Activated CD4-positive, alpha-beta T cell treated with anti-CD3 and anti-CD28 coated beads for 36 hours (primary cell): ENCODE data around the gene LTB. TPM values are rescaled to one million over a fixed set of nuclear protein-coding genes. Genes with fewer than 3 reads are reported as not detected.

Experiments used
- ATAC-seq: fragments of 200-7000 bp; cut with Tn5 transposase; one replicate; pipeline ENCODE4 v1.10.0; 2021; ENCODE audit warnings: mild to moderate bottlenecking, moderate library complexity
- CTCF ChIA-PET: fragments of 350-600 bp; sonication (Branson Sonifier 250); formaldehyde crosslinking; loops from one replicate; lab custom pipeline; 2021; ENCODE audit warnings: antibody characterized with exemption; lab: Charles Lee
- POLR2A ChIA-PET: fragments of 350-600 bp; sonication (Branson Sonifier 250); formaldehyde crosslinking; loops from one replicate; lab custom pipeline; 2021; ENCODE audit warnings: antibody characterized with exemption, inconsistent platforms; lab: Charles Lee
- DNase-seq: peaks from one replicate; pipeline ENCODE4 v3.0.0-alpha.2; 2020
- H3K27ac Mint-ChIP-seq: one replicate; pipeline ENCODE4 v1.8.0; 2021; ENCODE audit warnings: mixed read lengths
- H3K27me3 Mint-ChIP-seq: one replicate; pipeline ENCODE4 v1.8.0; 2021; ENCODE audit warnings: mixed read lengths
- H3K36me3 Mint-ChIP-seq: one replicate; pipeline ENCODE4 v1.8.0; 2021; ENCODE audit warnings: low read depth, mixed read lengths
- H3K4me1 Mint-ChIP-seq: one replicate; pipeline ENCODE4 v1.8.0; 2021; ENCODE audit warnings: mixed read lengths
- H3K4me3 Mint-ChIP-seq: one replicate; pipeline ENCODE4 v1.8.0; 2021; ENCODE audit warnings: mild to moderate bottlenecking, moderate library complexity, mixed read lengths
- H3K9me3 Mint-ChIP-seq: one replicate; pipeline ENCODE4 v1.8.0; 2021; ENCODE audit warnings: low read depth, mixed read lengths
- intact Hi-C, 2 experiments: fragments of 100-400 bp; cut with DNase I in 1 of 2; cut with micrococcal nuclease in 1 of 2; formaldehyde crosslinking; loops; one replicate each; pipeline versions ENCODE4 v1.14.2 to v1.15.1; 2022 to 2024; cut with DNase I, micrococcal nuclease
- total RNA-seq, 2 experiments: library from RNA; stranded (reverse); gene quantifications; one replicate each; pipeline ENCODE4 v1.2.3, GENCODE V29; 2021

Gene LTB
- total RNA-seq, 2 experiments from 2014 or later: 44.9 to 73.3 TPM

GRCh38 chr6:31576897-31577578 is 5.2 kb downstream of the LTB start:
- ChIA-PET POLR2A (interaction anchor here (0.9 to 4.9 kb wide), 4 partner anchors 9 to 26 kb away, joined by 3 to 43 read pairs (median 18); partner anchors contain the start of gene LST1), CTCF (interaction anchor here (0.9 to 28.5 kb wide), 7 partner anchors 0 to 84 kb away, joined by 3 to 873 read pairs (median 50); partner anchors contain the start of genes ATP6V1G2, LST1, LTA and LTB)
- H3K27ac Mint-ChIP-seq: peak overlapping the region; percentile 98
- peak overlapping the region; percentile 97 for H3K4me3 Mint-ChIP-seq
- peaks cover 63% of the 10 kb centered on the region for H3K36me3 Mint-ChIP-seq
- H3K4me1 Mint-ChIP-seq: peaks cover 63% of the 10 kb centered on the region
- intact Hi-C loops: loop anchor here in 1 of 2 experiments (5.0 to 10.0 kb wide), 3 partner anchors 245 to 1232 kb away; partner anchors contain the start of gene RPP21
- H3K9me3 Mint-ChIP-seq: no peaks in the 10 kb centered on the region
- no peak for ATAC-seq
- H3K27me3 Mint-ChIP-seq: no peaks in the 10 kb centered on the region
- peak; percentile 73 for DNase-seq

GRCh38 chr6:31575952-31576685 is 6.1 kb downstream of the LTB start:
- Mint-ChIP-seq H3K27me3 (no peaks in the 10 kb centered on the region), H3K27ac (peak overlapping the region; percentile 98), H3K4me1 (peaks cover 69% of the 10 kb centered on the region), H3K4me3 (peak overlapping the region; percentile 97), H3K36me3 (peaks cover 60% of the 10 kb centered on the region), H3K9me3 (no peaks in the 10 kb centered on the region)
- no peak for DNase-seq
- ATAC-seq: no peak
- intact Hi-C loops: loop anchor here (1.0 to 10.0 kb wide), 6 partner anchors 16 to 1231 kb away; partner anchors contain the start of genes PRRC2A (in 1 of the 2) and RPP21 (in 1 of the 2)
- POLR2A ChIA-PET: interaction anchor here (0.9 to 4.9 kb wide), 14 partner anchors 10 to 287 kb away, joined by 3 to 43 read pairs (median 8); partner anchors contain the start of genes DDX39B, LST1, NCR3 and NEU1
- CTCF ChIA-PET: interaction anchor here (0.7 to 28.5 kb wide), 9 partner anchors 1 to 115 kb away, joined by 3 to 873 read pairs (median 4); partner anchors contain the start of genes ATP6V1G2, DDX39B, LST1 and LTA

GRCh38 chr6:31575335-31575901 is 6.8 kb downstream of the LTB start, which contains the start of gene TNF:
TSS of gene TNF (plus strand) at chr6:31575565. CDS start at chr6:31575742, 177 bp downstream.
- peaks cover 55% of the 10 kb centered on the region for H3K36me3 Mint-ChIP-seq

GRCh38 chr6:31574106-31575061 is 7.8 kb downstream of the LTB start:
- ChIA-PET CTCF (interaction anchor here (0.6 to 28.5 kb wide), 13 partner anchors 10 to 619 kb away, joined by 3 to 873 read pairs (median 4); partner anchors contain the start of genes ATP6V1G2, BAG6, DDX39B and LST1), POLR2A (interaction anchor here (0.5 to 4.9 kb wide), 28 partner anchors 8 to 1723 kb away, joined by 3 to 43 read pairs (median 4); partner anchors contain the start of genes ATP6V1G2, BRD2, DDX39B and HSPA1B)
- Mint-ChIP-seq H3K27ac (peak overlapping the region; percentile 98), H3K4me1 (peaks cover 74% of the 10 kb centered on the region), H3K9me3 (no peaks in the 10 kb centered on the region), H3K4me3 (peak overlapping the region; percentile 97), H3K36me3 (peaks cover 52% of the 10 kb centered on the region), H3K27me3 (no peaks in the 10 kb centered on the region)
- ATAC-seq: peak; percentile 0
- intact Hi-C loops: loop anchor here (1.0 to 10.0 kb wide), 9 partner anchors 14 to 1230 kb away; partner anchors contain the start of genes HLA-B (in 1 of the 2), PRRC2A (in 1 of the 2) and RPP21 (in 1 of the 2)
- peak; percentile 62 for DNase-seq

More at GRCh38 chr6:31575335-31575901, 6.8 kb downstream of the LTB start, which contains the start of gene TNF:
- CTCF ChIA-PET: interaction anchor here (0.6 to 28.5 kb wide), 10 partner anchors 15 to 620 kb away, joined by 3 to 873 read pairs (median 4); partner anchors contain the start of genes ATP6V1G2, BAG6, DDX39B and LST1
- DNase-seq (peak; percentile 89), ATAC-seq (peak; percentile 23)
- Mint-ChIP-seq H3K27me3 (no peaks in the 10 kb centered on the region), H3K4me3 (peak within 1 kb of the TSS; percentile 97), H3K4me1 (peaks cover 73% of the 10 kb centered on the region), H3K9me3 (no peaks in the 10 kb centered on the region), H3K27ac (peak within 1 kb of the TSS; percentile 98)
- POLR2A ChIA-PET: interaction anchor here (0.7 to 4.9 kb wide), 22 partner anchors 10 to 1396 kb away, joined by 3 to 43 read pairs (median 5); partner anchors contain the start of genes ATP6V1G2, BRD2, DDX39B and LST1
- intact Hi-C loops: loop anchor here (1.0 to 10.0 kb wide), 6 partner anchors 15 to 1231 kb away; partner anchors contain the start of genes PRRC2A (in 1 of the 2) and RPP21 (in 1 of the 2)

- Mint-ChIP-seq H3K36me3 (peaks cover 45% of the 10 kb centered on the region), H3K4me1 (peaks cover 75% of the 10 kb centered on the region), H3K27ac (peak overlapping the region; percentile 98), H3K9me3 (no peaks in the 10 kb centered on the region), H3K27me3 (no peaks in the 10 kb centered on the region), H3K4me3 (peak overlapping the region; percentile 97)
- ATAC-seq (no peak), DNase-seq (no peak)
- intact Hi-C loops: loop anchor here in 1 of 2 experiments (2.0 to 10.0 kb wide), 6 partner anchors 15 to 1229 kb away; partner anchors contain the start of genes HLA-B and RPP21
- POLR2A ChIA-PET: interaction anchor here (0.5 to 4.9 kb wide), 5 partner anchors 8 to 1724 kb away, joined by 3 to 43 read pairs (median 3); partner anchors contain the start of gene DDX39B
- CTCF ChIA-PET: interaction anchor here (0.6 to 28.5 kb wide), 6 partner anchors 9 to 1396 kb away, joined by 3 to 873 read pairs (median 28); partner anchors contain the start of genes ATP6V1G2, LST1, LTB and NCR3
Measured at GRCh38 chr6:31573239-31574105, 8.8 kb downstream of the LTB start.

- intact Hi-C loops: loop anchor here (1.0 to 10.0 kb wide), 8 partner anchors 8 to 1227 kb away; partner anchors contain the start of genes HLA-B (in 1 of the 2), NFKBIL1 (in 1 of the 2) and RPP21 (in 1 of the 2)
- ChIA-PET POLR2A (interaction anchor here (0.5 to 2.0 kb wide), 5 partner anchors 9 to 958 kb away, joined by 3 to 15 read pairs (median 3); partner anchors contain the start of gene DDX39B), CTCF (interaction anchor here (1.3 to 28.5 kb wide), 5 partner anchors 10 to 78 kb away, joined by 6 to 873 read pairs (median 13); partner anchors contain the start of genes ATP6V1G2, LST1, LTB and NCR3)
- H3K27me3 Mint-ChIP-seq: no peaks in the 10 kb centered on the region
- H3K36me3 Mint-ChIP-seq: peaks cover 35% of the 10 kb centered on the region
- DNase-seq (peak; percentile 91), ATAC-seq (peak; percentile 48)
- H3K4me1 Mint-ChIP-seq: peaks cover 83% of the 10 kb centered on the region
- H3K27ac Mint-ChIP-seq: peak within 1 kb of the TSS; percentile 98
- H3K4me3 Mint-ChIP-seq: peak within 1 kb of the TSS; percentile 97
- no peaks in the 10 kb centered on the region for H3K9me3 Mint-ChIP-seq
Measured at GRCh38 chr6:31572041-31572911, 9.9 kb downstream of the LTB start, which contains the start of gene LTA. TSS of gene LTA (plus strand) at chr6:31572289. CDS start at chr6:31572743, 454 bp downstream.

GRCh38 chr6:31569861-31570536 is 12.2 kb downstream of the LTB start:
- H3K27ac Mint-ChIP-seq: peak overlapping the region; percentile 48

More at GRCh38 chr6:31569861-31570536, 12.2 kb downstream of the LTB start:
- Mint-ChIP-seq H3K4me1 (peaks cover 91% of the 10 kb centered on the region), H3K36me3 (peaks cover 20% of the 10 kb centered on the region), H3K27me3 (no peaks in the 10 kb centered on the region), H3K4me3 (no peak overlapping the region), H3K9me3 (no peaks in the 10 kb centered on the region)
- DNase-seq: no peak
- ATAC-seq: no peak
- intact Hi-C loops: loop anchor here in 1 of 2 experiments (5.0 to 10.0 kb wide), 5 partner anchors 213 to 1225 kb away; partner anchors contain the start of genes HLA-B and RPP21
- CTCF ChIA-PET: interaction anchor here (0.7 to 28.5 kb wide), 9 partner anchors 8 to 237 kb away, joined by 3 to 873 read pairs (median 4); partner anchors contain the start of genes ATP6V1G2, LST1, LTB and NCR3
- POLR2A ChIA-PET: interaction anchor here (0.9 to 1.0 kb wide), 2 partner anchors 10 to 13 kb away, joined by 3 read pairs; no protein-coding TSS in a partner anchor
